GM21619 (cell line): ENCODE measurements around the gene LGMN.
"Not testable (repeated sequence)": the region's sequence is repeated elsewhere in the genome, so short reads cannot be mapped to it uniquely, and the experiment has no call there.

Experiments
- ATAC-seq: cut with Tn5 transposase; IDR thresholded peaks from one replicate; pipeline ENCODE4 v1.9.1; 2021; ENCODE audit not compliant: unreplicated experiment

LGMN gene

DNA sequence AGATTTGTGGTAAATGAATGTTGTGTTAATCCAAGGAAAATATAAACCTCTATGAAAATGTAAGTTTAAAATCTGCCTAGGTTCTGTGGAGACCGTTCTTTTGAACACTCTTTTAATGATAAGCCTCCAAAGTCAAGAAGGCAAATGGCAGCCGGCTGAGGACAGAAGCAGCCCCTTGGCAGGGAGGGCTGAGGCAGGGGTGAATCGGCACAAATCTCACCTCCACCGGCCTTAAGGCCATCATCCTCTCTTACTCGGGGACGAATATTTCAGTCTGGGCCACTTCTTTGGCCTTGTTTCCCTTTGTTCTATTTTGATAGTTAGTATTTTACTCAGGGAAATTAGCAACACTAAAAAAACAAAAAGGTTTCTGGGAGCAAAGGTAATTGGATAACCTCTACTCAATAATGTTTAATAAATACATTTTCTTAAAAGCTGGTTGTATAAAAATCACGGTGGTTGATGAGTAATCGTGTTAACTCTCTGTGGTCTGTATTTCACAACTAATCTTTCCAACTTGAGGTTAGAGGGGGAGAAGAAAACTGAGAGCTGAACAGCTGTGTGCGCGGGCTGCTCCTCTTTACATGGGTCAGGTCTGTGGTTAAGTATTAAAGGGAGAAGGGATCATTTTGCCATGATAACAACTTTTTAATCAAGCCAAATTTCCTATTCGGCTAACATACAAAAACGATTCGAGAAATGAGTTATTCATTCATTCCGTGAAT, 18.6 kb downstream of the LGMN start:
- peak; percentile 71 for ATAC-seq

DNA sequence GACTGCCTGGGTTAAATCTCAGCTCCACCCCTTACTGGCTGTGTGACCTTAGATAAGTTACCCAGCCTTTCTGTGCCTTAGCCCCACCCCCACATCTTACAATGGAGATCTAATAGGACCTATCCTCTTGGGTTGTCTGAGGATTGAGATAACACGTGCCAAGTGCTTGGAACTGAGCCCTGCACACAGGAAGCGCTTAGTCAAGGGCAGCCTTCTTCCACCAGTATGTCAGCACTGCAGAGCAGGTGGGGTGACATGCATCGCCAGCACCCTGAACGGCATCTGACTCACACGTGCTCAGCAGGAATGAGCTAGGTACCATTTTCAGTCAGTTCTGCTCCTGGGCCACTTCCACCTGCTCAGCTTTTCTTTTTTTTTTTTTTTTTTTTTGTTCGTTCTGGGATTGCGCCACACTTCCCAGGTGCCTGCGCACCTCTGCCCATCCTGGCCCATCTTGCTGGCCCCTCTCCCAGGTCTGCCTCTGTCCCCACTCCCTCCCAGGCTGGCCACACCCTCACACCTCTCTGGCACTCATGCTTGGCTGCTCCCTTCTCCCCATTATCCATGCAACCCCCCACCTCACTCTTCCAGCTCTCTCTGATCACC, 19.6 kb downstream of the LGMN start:
- peak; percentile 62 for ATAC-seq

DNA sequence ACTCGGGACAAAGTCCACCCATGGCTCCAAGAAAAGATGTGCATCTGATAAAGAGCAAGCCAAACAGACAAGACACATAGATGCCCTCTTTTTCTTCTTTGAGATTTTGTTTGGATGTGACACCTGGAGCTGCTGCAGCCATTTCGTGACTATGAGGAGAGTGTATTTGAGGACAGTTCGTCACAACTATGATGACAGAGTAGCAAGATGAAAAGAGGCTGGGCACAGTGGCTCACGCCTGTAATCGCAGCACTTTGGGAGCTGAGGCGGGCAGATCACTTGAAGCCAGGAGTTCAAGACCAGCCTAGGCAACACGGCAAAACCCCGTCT, 21.5 kb downstream of the LGMN start:
- ATAC-seq = no peak

DNA sequence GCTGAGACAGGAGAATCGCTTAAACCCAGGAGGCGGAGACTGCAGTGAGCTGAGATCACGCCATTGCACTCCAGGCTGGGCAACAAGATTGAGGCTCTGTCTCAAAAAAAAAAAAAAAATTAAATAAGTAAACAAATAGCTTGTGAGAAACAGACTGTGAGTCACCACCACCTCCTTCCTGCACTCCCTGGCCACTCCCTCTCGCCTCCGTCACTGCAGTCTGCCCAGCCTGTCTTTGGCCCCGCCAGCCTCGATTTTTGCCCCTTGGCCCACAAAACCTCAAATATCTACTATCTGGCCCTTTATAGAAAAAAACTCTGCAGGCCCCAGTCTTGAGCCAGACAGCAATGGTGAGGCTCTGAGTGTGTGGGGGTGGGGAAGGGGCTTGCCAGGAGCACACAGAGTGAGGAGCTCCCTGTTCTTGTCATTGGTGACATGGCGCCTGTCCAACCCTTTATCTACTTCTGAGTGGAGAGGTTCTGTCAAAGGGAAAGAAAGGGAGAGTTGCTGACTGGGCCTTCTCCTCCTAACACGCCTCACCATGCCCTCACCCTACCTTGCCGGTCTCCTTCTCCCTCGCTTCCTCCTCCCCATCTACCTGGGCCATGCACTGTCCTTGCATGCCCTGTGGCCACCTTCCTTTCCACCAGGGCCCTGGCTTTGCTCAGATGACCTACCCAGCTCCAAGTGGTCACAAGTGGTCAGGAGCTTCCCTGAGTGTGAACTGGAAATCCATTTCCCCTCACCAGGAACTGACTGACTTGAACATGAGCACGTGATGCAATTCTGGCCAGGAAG, 22.1 kb downstream of the LGMN start:
- no peak for ATAC-seq

DNA sequence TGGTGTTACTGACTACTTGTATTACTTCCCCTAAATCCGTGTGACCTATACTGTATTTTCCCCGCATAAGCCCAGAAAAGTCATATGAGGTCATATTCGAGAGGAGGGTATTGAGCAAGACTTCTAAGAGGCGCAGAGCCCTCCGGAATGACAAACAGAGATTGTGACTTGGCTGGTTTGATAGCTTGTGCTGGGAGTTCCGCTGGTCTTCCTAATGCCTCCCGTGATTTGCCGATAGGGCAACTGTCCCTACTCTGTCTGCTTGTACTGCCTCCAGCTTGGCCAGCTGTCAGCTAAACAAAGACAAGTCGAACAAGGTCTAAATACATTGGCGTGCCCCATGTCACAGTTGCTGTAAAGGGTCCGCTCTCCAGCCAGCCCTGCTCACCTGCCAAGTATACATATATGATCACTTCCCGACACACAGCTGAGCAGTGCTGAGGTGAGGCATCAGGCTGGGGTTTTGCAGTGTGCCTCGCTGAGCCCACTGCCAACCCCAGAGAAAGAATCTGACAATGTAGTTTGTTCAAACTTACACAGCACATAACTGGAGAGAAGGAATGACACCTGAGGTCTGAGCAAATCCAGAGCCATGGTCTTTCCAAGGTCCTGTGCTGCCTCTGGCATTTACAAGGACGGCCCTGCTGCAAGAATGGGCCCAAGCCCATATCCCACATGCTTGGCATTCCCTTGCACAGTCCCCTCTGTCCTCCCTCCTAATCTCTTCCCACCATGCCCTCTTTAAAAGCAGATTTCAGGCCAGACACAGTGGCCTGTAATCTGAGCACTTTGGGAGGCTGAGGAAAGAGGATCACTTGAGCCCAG, 23.7 kb downstream of the LGMN start:
- no peak for ATAC-seq

DNA sequence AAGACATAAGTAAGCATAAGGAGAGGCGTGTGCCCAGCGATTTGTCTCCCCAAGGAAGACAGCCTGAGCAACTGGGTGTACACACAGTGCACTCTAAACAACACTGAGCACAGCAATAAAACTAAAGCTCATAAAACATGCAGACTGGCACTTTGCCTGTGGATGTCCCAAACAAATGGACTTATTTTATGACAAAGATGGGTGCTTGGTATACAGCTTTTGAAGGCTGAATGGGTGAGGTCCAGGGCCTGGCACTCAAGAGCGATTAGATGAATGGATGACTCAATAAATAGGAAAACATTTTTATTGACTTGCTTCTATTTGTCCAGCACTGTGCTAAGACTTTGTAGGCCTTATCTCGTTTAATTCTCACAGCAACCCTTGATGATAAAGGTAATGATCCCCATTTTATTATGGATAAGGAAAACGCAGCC, 28.5 kb downstream of the LGMN start:
- no peak for ATAC-seq

DNA sequence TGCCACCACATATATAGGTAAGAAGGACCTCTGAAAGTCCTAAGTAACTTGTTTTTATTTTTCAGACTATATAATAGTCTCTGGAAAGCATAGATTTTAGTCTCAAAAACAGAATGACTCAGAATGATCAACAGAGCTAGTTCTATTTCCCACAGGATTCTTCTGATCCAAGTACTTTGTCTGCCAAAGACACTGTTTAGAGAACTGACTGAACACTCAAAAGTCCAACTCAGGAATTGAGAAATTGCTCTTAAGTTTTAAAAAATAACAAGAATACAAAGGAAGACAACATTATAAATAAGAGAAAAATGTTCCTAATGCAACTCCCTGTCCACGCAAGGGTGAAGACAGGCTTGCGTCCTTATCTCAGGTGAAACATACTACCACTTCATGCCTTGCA, 29.0 kb downstream of the LGMN start:
- ATAC-seq = no peak

DNA sequence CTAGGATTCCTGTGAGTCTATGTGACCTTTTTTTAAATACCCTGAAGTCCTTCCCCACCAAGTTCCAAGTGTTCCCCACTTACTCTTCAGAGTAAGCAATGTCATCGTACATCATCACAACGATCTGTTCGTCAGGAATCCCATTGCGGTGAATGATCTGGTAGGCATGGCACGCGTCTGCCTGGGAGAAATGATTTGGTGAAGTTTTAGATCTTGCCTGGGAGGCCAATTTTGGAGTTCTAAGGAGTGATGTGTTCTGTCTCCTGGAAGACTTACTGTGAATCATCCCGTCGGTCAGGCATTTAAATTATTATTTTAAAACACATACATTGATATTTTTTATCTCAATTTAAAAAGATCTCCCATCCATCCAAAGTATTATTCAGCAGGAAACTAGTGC, 29.8 kb downstream of the LGMN start:
- no peak for ATAC-seq

DNA sequence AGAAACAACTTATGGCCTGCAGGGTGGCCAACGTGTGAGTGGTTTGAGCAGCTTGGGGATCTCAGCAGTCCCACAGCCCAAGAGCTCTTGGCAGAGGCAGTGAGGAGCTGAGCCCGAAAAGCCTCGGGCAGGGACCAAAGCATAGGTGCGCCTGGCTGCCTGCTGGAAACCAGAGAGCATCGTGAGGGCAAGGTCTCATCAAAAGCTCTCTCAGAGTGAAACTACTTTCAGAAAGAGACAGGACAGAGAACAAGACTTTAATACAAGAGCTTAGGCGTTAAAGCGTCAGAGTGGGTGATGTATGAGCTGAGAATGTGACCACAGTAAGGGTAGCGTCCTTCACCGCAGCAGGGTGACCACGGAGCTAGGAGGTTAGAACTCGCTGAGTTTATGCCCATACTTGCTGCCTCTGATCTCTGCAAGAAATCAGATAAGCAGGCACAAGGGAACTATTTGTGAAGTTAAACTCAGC, 30.8 kb downstream of the LGMN start:
- no peak for ATAC-seq

DNA sequence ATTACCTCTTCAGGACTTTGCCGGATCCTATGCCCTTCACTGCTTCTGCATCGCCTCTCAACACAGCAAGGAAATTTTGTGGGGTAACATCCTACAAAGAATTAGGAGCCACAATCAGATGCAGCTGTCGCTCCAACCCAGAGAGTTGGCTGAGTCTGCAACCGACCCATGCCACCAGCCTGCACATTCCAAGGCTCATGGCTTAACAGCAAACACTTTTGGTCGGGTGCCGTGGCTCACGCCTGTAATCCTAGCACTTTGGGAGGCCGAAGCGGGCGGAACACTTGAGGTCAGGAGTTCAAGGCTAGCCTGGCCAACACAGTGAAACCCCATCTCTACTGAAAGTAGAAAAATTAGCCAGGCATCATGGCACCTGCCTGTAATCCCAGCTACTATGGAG, 32.3 kb downstream of the LGMN start:
- ATAC-seq = no peak

DNA sequence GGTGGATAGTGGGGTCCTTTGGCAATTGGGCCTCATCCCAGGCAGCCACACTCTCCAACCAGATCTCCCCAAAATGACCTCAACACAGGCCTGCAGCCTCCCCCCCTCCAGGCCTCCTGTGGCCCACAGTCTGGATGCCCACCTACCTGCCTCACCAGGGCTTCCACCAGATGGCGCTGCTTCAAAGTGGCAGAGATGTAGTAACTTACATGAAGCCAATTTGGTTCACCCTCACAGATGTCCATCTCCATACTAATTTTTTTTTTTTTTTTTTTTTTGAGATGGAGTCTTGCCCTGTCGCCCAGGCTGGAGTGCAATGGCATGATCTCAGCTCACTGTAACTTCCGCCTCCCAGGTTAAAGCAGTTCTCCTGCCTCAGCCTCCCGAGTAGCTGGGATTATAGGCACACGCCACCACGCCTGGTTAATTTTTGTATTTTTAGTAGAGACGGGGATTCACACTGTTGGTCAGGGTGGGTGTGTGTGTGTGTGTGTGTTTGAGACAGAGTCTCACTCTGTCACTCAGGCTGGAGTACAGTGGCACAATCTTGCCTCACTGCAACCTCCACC, 33.6 kb downstream of the LGMN start:
- ATAC-seq = not testable (repeated sequence)

DNA sequence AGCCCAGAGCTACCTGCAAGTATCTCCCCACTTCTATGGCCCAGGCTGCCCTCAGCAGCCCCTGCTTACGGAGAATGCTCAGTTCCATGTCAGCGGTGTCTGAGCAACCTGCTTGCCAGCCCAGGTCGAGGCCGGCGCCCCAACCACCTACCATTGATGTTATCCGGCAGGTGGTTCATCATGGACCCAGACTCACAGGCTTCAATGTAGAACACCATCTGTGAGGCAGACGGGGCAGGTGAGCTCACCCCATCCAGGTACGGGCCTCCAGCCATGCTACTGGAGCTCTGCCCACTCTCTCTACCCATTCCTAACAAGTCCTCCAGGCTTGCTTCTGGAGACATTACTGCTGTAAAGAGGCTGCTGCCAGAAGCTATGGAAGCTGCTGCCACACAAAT, 35.8 kb downstream of the LGMN start:
- ATAC-seq = no peak

DNA sequence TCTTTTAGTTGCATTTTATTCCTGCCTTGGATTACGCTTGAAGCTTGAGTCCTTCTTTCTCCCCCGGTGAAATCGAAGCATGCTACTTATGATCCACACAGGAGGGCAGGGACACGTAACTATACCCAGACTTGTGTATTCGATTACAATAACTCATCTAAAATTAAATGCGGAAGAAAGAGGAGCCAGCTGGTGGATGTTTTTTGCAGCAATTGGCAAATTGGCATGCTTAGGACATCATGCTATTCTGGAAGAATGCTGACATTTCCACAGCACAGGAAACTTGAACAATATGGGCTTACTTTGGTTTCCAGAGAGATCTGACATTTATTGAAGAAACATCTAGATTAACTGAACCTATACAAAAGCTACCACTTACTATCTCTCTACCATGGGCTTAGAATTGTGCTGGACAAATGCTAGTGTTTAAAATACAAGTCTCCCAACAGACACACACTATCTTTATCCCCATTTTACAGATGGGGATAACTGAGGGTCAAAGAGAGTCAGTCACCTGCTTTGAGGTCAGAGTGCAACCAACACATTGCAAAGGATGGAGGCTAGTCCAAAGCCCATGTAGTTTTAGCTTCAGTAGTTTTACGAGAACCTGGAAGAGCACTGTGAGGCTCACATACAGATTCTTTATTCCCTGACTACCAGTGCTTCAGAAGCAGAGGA, 36.3 kb downstream of the LGMN start:
- ATAC-seq = no peak

DNA sequence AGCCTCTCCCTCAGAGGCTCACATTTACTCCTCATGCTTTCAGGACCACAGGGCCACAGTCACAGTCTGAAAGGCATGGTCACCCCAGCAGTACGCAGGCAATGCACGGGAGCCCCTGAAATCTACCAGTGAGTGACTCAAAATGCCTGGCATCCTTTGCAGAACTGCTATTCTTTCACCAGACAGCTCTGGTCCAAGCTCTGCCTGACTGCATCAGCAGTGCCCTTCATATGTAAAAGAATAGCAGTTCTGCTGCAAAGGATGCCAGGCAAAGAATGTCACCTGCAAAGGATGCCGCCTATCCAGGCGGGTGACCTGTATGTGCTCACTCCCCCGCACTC, 38.5 kb downstream of the LGMN start:
- no peak for ATAC-seq

DNA sequence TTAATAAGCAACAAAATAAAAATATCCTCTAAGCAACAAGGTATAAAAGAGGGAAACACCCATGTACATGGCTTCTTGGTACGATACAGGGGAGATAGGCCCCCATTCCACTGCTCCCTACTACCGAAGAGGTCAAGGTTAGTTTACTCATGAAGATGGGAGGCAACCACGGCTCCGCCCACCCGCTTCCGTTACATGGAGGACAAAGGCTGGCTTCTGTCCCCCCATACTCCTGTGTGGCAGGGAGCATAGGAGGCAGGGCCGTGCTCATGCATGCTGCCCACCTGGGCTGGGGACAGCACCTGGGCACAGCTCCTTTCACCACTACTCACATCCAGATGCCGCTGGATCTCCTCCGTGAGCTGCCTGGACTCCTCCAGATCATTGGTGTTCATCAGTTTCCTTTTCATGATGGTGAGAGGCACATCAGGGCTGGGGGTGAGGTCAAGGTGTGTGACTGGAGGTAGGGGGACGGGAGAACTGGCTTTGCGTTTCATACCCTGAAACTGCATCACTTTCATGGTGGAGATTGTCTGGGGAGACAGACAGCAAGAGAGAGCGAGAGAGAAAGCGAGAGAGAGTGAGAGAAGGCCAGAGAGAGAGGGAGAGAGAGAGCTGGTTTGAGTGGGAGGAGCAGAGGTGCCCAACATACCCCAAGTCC, 39.0 kb downstream of the LGMN start:
- no peak for ATAC-seq

DNA sequence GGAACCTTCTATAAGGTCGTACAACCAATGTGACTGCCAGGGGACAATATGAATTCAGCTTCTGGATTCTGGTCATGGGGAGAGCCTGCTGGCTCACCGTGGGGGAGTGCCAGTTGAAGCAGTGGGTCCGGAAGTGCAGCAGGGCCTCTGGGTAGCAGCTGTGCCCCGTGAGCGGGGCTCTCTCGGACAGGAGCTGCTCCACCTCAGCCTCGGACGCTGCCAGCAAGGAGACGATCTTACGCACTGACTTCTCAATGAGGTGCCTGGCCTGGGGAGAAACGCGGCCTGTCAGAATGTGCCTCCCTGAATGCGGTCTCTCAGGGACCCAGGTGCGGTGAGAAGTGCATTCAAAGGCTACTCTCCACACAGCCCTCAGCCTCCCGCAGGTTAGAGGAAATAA, 42.0 kb downstream of the LGMN start:
- no peak for ATAC-seq

DNA sequence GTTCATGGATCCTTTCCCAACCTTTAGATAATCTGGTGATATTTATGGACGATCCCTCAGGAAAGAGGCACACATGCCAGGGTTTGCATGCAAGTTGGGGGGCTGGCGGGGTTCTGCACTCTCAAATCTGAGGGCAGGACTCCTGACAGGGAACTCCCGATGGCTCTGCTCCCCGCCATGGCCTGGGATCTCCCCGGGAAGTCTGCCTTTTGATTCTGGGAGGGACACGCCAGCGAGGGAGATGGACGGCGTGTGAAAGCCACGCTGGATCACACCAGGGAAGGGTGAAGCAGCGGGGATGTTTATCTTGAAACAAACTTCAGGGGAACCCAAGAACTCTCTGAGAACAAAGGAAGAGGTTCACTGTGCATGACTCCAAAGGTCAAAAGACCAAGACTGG, 43.6 kb downstream of the LGMN start:
- ATAC-seq = no peak

DNA sequence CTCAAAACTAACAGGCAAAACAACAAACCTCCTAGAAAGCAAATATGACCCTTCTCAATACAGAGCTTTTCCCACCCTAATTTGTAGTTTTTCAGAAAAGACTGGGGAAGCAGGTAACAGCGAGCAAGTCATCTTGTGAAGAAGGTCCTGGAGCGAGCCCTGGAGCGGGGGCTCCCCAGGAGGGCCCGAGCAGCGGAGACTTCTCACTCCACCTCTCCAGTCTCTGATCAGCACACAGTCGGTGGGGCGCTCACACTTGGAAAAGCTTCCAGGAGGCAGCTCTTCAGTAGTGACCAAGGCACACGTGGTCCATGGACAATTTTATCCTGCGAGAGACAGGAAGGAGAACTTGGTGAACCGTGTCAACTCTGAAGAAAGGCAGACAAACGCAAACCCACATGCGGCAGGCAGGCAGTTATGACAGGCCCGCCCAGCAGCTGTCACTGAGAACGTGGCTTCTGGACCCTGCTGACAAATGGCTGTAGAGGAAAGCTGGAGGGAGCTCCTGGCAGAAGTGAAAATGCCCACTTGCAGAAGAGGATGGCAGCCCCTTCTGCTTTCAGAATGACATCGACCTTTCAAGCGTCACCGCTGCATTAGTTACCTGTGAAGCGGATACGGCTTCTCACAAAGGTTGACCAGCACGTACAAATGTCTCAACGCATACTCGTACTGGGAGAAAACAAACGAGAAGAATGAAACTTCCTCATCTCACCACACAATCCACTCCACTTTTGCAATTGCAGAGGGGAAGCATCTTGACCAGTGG, 44.2 kb downstream of the LGMN start:
- ATAC-seq = peak; percentile 90

DNA sequence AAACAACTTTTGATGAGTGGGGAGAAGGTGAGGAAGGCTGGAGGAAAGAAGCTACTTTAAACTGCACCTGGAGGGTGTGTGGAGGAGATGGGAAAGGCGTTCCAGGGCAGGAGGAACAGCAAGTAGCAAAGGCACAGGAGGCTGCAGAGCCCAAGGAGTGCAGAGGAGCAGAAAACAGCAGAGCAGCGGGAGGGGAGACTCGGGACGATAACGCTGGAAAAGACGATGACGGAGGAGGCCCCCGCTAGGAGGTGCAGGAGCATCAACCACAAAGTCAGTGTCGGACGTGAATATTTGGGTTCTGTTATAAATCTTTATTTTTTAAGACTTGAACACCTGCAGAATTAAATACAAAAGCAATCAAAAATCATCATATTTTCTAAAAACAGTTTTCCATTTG, 44.9 kb downstream of the LGMN start:
- no peak for ATAC-seq
